ENCODE measurements around the gene ORAI3.

Gene ORAI3

GRCh38 chr16:31002250-31002700 is 53.4 kb downstream of the ORAI3 start:
- peak overlapping the region; percentile 14; the same call in 1 of the 2 replicates for H3K27ac ChIP-seq
- DNase-seq (ENCODE audit: low spot score): no peak
- ChIA-PET POLR2A (ENCODE audit: low non-redundant PET) (interaction anchor here (0.7 kb wide), 1 partner anchor 50 kb away, joined by 12 read pairs; no protein-coding TSS in a partner anchor), CTCF (interaction anchor here (3.1 kb wide), 1 partner anchor 17 kb away, joined by 13 read pairs; the partner anchor contains the start of gene HSD3B7)
- no peak for TF ChIP-seq CTCF (conservative IDR thresholded peaks at IDR 0.05; ENCODE audit: low read depth)

- DNase-seq (ENCODE audit: low spot score): no peak
- ChIA-PET POLR2A (ENCODE audit: low non-redundant PET) (no interaction called here), CTCF (interaction anchor here (3.1 kb wide), 1 partner anchor 17 kb away, joined by 13 read pairs; the partner anchor contains the start of gene HSD3B7)
- no peak for TF ChIP-seq CTCF (conservative IDR thresholded peaks at IDR 0.05; ENCODE audit: low read depth)
- H3K27ac ChIP-seq: no peak overlapping the region
These were observed 54.0 kb downstream of the ORAI3 start for GRCh38 chr16:31002862-31003341.

GRCh38 chr16:31003744-31004143 is 54.9 kb downstream of the ORAI3 start:
- POLR2A ChIA-PET (ENCODE audit: low non-redundant PET): no interaction called here
- CTCF ChIA-PET: no interaction called here
- no peak overlapping the region for H3K27ac ChIP-seq

More at GRCh38 chr16:31003744-31004143, 54.9 kb downstream of the ORAI3 start:
- TF ChIP-seq CTCF (conservative IDR thresholded peaks at IDR 0.05; ENCODE audit: low read depth): no peak
- DNase-seq (ENCODE audit: low spot score): no peak

Data from RWPE1 (cell line).